Omental fat pad (tissue), 4 donors: ENCODE data around the gene ANKS1B. TPM values are rescaled to one million over a fixed set of nuclear protein-coding genes. Genes with fewer than 3 reads are reported as not detected.

Source experiments
- ATAC-seq: fragments of 150-250 bp; one replicate; pipeline ENCODE4 v1.9.1; 2016; ENCODE audit warnings: mild to moderate bottlenecking, moderate library complexity; ENCODE audit not compliant: low FRiP score
- DNase-seq: peaks from one replicate; pipeline ENCODE4 v3.0.0-alpha.2; 2019; ENCODE audit warnings: low spot score
- CTCF ChIP-seq, 3 donors: fragments of 450-650 bp; IDR thresholded peaks; one replicate each; pipeline ENCODE4 v1.5.1; 2016 to 2017; ENCODE audit warnings: antibody characterized with exemption in 3 of 3, mild to moderate bottlenecking in 3 of 3, moderate library complexity in 2 of 3
- total RNA-seq, 4 donors: library from RNA; depleted of rRNA; stranded (reverse); fragments of >200 nt; gene quantifications; one replicate each; pipeline ENCODE4 v1.1.0, GENCODE V29; 2016

The ANKS1B gene
- total RNA-seq, 4 donors from 2014 or later, result 5.5 to 26.4 (median 7.6) TPM

GRCh38 chr12:99926511-99927169 is 58.1 kb downstream of the ANKS1B start:
- no peak for TF ChIP-seq CTCF (IDR thresholded peaks at IDR 0.05)
- no peak for ATAC-seq
- DNase-seq, result no peak

GRCh38 chr12:99920353-99920960 is 64.3 kb downstream of the ANKS1B start:
- TF ChIP-seq CTCF (IDR thresholded peaks at IDR 0.05), result no peak
- no peak for DNase-seq
- no peak for ATAC-seq

DNA sequence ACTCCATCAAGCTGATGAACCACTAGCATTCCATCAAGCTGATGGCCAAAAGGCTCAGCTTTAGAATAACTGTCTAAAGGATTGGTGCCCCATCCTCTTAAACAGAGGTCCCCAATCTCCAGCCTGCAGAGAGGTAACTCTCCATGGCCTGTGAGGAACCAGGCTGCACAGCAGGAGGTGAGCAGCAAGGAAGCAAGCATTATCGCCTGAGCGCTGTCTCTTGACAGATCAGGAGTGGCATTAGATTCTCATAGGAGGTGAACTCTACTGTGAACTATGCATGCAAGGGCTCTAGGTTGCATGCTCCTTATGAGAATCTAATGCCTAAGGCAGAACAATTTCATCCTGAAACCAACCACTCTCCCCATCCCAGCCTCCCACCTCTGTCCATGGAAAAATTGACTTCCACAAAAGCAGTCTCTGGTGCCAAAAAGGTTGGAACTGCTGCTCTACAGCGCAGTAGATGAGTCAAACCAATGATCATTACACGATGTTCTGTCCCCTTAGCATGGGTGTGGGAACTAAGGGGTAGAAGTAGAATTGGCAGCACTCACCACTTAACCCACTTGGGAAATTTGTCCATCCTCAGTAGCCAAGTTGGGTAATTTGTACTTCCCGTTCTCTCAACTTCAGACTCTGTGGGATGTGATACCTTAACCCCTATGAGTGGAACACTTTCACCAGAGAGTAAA is 66.9 kb downstream of the ANKS1B start:
- no peak for ATAC-seq
- DNase-seq, result no peak
- TF ChIP-seq CTCF (IDR thresholded peaks at IDR 0.05), result no peak

DNA sequence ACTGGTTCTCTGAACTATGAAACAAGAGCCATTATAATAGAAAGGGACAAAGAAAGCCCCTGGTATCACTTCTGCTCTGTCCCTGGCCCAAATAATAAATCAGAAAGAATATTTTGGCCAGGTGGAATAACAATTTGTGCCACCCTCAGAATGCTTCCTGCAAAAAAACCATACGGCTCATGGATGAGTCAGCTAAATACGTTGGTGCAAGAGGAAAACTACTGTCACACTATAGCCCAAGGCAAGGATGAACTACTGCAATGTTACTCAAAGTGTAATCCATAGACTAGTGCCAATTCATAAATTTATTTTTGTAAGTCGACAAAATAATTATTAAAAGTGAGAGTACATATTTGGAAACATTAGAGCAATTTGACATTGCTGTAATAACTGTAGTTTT is 68.2 kb downstream of the ANKS1B start:
- ATAC-seq (no peak), DNase-seq (no peak)
- TF ChIP-seq CTCF (IDR thresholded peaks at IDR 0.05), result no peak

- no peak for TF ChIP-seq CTCF (IDR thresholded peaks at IDR 0.05)
- no peak for DNase-seq
- ATAC-seq, result no peak
These were observed 69.3 kb downstream of the ANKS1B start for GRCh38 chr12:99915251-99916082.

DNA sequence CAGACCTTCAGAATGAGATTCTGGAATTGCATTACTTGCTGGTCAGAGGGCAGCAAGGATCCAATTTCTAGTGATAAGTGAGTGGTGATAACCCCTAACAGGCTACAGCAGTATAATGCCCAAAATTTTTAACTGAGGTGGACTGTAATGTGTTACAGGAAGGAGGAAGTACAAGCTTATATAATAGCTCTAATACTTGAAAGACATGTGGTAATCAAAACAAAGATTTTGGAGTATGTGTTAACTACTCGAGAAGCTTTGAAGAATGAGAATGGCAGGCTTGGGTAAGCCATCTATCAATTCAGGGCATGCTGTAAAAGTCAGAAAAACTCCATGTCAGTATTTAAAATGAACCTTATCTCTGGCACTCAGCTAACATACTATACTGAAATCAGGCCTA is 70.5 kb downstream of the ANKS1B start:
- ATAC-seq (no peak), DNase-seq (no peak)
- no peak for TF ChIP-seq CTCF (IDR thresholded peaks at IDR 0.05)
